T-helper 17 cell (primary cell): ENCODE measurements around the gene IL17RE. TPM values are rescaled to one million over a fixed set of nuclear protein-coding genes. Genes with fewer than 3 reads are reported as not detected.

Experiments used
- ATAC-seq: fragments of 150-1000 bp; cut with Tn5 transposase; 2 replicates; pipeline ENCODE4 v1.10.0; 2021; ENCODE audit warnings: mild to moderate bottlenecking, moderate library complexity
- DNase-seq, 3 donors: peaks; one replicate each; pipeline versions ENCODE4 v3.0.0 to v3.0.0-alpha.2; 2020 to 2021
- H3K9me3 ChIP-seq: one replicate; pipeline ENCODE4 v1.7.0; 2013; ENCODE audit warnings: low read length, mild to moderate bottlenecking; ENCODE audit not compliant: control insufficient read depth, poor library complexity, severe bottlenecking
- H3K27ac Mint-ChIP-seq: one replicate; pipeline ENCODE4 v1.8.0; 2022; ENCODE audit warnings: mild to moderate bottlenecking, moderate library complexity, mixed read lengths
- H3K27me3 Mint-ChIP-seq: one replicate; pipeline ENCODE4 v1.8.0; 2022; ENCODE audit warnings: mixed read lengths
- H3K36me3 Mint-ChIP-seq: one replicate; pipeline ENCODE4 v1.8.0; 2022; ENCODE audit warnings: low read depth, mixed read lengths
- H3K4me1 Mint-ChIP-seq: one replicate; pipeline ENCODE4 v1.8.0; 2022; ENCODE audit warnings: mild to moderate bottlenecking, mixed read lengths
- H3K4me3 Mint-ChIP-seq: one replicate; pipeline ENCODE4 v1.8.0; 2022; ENCODE audit warnings: mild to moderate bottlenecking, moderate library complexity, mixed read lengths
- total RNA-seq, 4 donors: library from RNA in 2 of 4; stranded (reverse) in 2 of 4; gene quantifications; one replicate each; pipeline ENCODE4 v1.2.3 and lab custom pipeline; 2022 to 2026

IL17RE gene
- total RNA-seq, 2 donors from 2014 or later = 10.1 to 12.4 TPM

DNA sequence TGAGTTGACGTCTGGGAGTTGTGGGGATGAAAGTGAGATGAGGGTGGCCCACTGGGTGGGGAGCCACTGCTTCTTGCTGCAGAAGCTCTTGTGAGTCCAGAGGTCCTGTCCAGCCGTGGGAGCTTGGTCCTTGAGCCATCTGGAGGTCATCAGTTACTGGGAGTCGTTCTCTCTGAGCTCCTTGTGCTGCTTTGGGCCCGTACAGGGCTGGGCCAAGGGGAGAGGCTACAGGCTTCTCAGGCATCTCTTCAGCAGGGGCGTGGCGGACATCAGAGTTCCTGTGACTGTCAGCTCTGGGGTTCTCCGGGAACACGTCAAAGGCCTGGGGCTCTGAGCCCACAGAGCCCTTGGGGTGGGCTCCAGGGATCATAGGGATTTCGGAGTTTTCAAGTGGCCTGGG lies 47.0 kb downstream of the IL17RE start:
- no peaks in the 10 kb centered on the region for H3K27me3 Mint-ChIP-seq
- DNase-seq = no peak
- peaks cover 1% of the 10 kb centered on the region for H3K36me3 Mint-ChIP-seq
- H3K4me3 Mint-ChIP-seq = no peak overlapping the region
- H3K9me3 ChIP-seq = no peaks in the 10 kb centered on the region
- H3K27ac Mint-ChIP-seq = peak overlapping the region; percentile 53
- peaks cover 9% of the 10 kb centered on the region for H3K4me1 Mint-ChIP-seq
- no peak for ATAC-seq

- H3K4me3 Mint-ChIP-seq = peak overlapping the region; percentile 94
- H3K27ac Mint-ChIP-seq = peak overlapping the region; percentile 81
- DNase-seq = no peak
- peaks cover 2% of the 10 kb centered on the region for H3K36me3 Mint-ChIP-seq
- H3K9me3 ChIP-seq = no peaks in the 10 kb centered on the region
- H3K27me3 Mint-ChIP-seq = no peaks in the 10 kb centered on the region
- ATAC-seq = no peak
- peaks cover 9% of the 10 kb centered on the region for H3K4me1 Mint-ChIP-seq
These were observed 48.5 kb downstream of the IL17RE start for GRCh38 chr3:9951126-9951525.

GRCh38 chr3:9951598-9951961 lies 48.9 kb downstream of the IL17RE start:
- peak overlapping the region; percentile 81 for H3K27ac Mint-ChIP-seq
- no peak for DNase-seq
- peaks cover 9% of the 10 kb centered on the region for H3K4me1 Mint-ChIP-seq
- ATAC-seq = peak; percentile 10
- peaks cover 2% of the 10 kb centered on the region for H3K36me3 Mint-ChIP-seq
- H3K27me3 Mint-ChIP-seq = no peaks in the 10 kb centered on the region
- no peaks in the 10 kb centered on the region for H3K9me3 ChIP-seq
- peak overlapping the region; percentile 94 for H3K4me3 Mint-ChIP-seq

DNA sequence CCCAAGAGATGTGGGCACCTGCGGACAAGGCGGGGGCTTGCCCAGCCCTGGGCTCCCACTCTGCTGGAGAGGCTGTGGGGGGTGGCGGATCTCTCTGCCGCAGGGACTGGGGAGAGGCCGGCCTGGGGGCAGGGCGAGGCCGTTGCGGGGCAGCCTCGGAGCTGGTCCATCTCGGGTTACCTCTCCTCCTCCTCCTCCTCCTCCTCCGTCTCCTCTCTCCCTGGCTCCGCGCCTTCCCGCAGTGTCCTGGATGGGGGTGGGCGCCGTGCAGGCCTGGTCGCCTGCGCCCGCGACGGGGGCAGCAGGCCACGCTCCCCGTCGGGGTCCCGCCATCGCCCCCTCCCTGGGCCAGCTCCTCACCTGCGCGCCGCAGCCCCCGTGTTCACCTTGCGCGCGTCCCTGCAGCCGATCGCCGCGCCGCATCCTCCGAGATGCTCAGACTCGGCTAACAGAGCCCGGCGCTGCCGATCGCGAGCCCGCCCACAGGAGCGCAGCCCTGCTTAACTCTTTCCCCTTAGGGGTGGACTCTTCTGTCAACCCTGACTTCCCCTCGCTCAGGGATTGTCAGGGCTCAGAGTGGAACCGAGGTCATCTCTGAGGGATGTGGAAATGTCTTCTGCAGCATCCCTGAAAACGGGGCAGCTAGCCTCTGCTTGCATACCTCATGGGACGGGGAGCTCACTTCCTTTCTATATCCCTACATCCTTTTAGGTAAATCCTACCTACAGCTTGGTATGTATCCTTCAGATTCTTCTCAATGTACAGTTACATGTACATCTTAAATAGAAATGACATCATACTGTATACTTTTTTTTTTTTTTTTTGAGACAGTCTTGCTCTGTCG lies 49.5 kb downstream of the IL17RE start, which contains the start of gene PRRT3:
Gene PRRT3, minus strand, starts transcription at position 447 of the 844 bp plus-strand sequence. CDS start 2,293 bp downstream, outside the sequence.
- ATAC-seq = peak; percentile 94
- peak within 1 kb of the TSS; percentile 94 for H3K4me3 Mint-ChIP-seq
- peak within 1 kb of the TSS; percentile 81 for H3K27ac Mint-ChIP-seq
- DNase-seq = peak; percentile 21 to 53 (median 35)
- no peaks in the 10 kb centered on the region for H3K9me3 ChIP-seq
- peaks cover 9% of the 10 kb centered on the region for H3K4me1 Mint-ChIP-seq
- H3K36me3 Mint-ChIP-seq = peaks cover 2% of the 10 kb centered on the region
- no peaks in the 10 kb centered on the region for H3K27me3 Mint-ChIP-seq

- no peak overlapping the region for H3K4me3 Mint-ChIP-seq
- H3K27ac Mint-ChIP-seq = peak overlapping the region; percentile 16
- peaks cover 9% of the 10 kb centered on the region for H3K4me1 Mint-ChIP-seq
- ATAC-seq = no peak
- peaks cover 2% of the 10 kb centered on the region for H3K36me3 Mint-ChIP-seq
- DNase-seq = no peak
- H3K27me3 Mint-ChIP-seq = no peaks in the 10 kb centered on the region
- H3K9me3 ChIP-seq = no peaks in the 10 kb centered on the region
These were observed 52.4 kb downstream of the IL17RE start for GRCh38 chr3:9955067-9955502.

DNA sequence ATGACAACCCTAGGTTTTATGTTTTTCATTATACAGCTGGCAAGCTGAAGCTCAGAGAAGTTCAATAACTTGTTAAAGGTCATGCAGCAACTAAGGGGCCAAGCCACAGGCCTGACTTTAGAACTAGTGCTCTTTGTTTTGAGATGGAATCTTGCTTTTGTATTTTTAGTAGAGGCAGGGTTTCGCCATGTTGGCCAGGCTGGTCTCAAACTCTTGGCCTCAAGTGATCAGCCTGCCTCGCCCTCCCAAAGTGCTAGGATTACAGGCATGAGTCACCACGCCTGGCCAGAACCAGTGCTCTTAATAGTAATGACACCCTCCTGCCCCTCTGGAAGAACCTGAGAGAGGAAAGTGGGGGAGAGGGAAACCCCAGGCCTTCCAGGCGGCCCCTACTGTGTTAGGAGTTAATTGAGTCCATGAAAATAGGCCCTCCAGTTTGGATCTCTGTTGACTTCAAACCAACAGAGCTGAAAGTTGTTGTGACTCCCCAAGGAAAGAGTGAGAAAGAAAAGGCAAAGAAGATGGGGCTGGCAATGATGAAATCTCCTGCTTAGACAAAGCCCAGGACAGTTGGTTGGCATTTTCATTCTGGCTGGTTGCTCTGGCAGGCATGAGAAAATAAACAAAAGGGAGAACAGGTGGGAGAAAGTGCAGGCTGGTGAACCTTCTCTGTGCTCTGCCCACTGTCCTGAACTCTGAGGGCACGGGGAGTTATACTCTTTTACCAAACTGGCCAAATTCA lies 53.1 kb downstream of the IL17RE start:
- no peaks in the 10 kb centered on the region for H3K27me3 Mint-ChIP-seq
- ATAC-seq (no peak), DNase-seq (no peak)
- peak overlapping the region; percentile 16 for H3K27ac Mint-ChIP-seq
- H3K4me3 Mint-ChIP-seq = no peak overlapping the region
- no peaks in the 10 kb centered on the region for H3K9me3 ChIP-seq
- H3K36me3 Mint-ChIP-seq = peaks cover 2% of the 10 kb centered on the region
- H3K4me1 Mint-ChIP-seq = peaks cover 8% of the 10 kb centered on the region

DNA sequence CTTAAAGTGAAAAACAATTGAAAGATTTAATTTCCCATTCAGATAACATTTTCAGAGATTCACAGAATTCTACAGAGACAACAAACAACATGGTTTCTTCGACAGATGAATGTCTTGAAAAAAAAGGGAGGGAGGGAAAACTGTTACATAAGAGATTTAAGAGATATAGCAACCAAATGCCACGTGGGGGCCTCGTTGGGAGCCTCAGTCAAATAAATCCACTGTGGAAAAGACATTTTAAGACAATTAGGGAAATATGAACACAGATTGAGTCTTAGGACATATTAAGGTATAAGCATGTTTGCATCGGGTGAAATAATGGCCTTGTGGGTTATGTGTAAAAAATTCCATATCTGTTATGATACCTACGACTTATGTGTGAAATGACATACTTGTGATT lies 54.6 kb downstream of the IL17RE start:
- H3K4me3 Mint-ChIP-seq = no peak overlapping the region
- no peak overlapping the region for H3K27ac Mint-ChIP-seq
- ATAC-seq = no peak
- H3K36me3 Mint-ChIP-seq = peaks cover 2% of the 10 kb centered on the region
- H3K9me3 ChIP-seq = no peaks in the 10 kb centered on the region
- no peaks in the 10 kb centered on the region for H3K27me3 Mint-ChIP-seq
- peaks cover 2% of the 10 kb centered on the region for H3K4me1 Mint-ChIP-seq
- no peak for DNase-seq

DNA sequence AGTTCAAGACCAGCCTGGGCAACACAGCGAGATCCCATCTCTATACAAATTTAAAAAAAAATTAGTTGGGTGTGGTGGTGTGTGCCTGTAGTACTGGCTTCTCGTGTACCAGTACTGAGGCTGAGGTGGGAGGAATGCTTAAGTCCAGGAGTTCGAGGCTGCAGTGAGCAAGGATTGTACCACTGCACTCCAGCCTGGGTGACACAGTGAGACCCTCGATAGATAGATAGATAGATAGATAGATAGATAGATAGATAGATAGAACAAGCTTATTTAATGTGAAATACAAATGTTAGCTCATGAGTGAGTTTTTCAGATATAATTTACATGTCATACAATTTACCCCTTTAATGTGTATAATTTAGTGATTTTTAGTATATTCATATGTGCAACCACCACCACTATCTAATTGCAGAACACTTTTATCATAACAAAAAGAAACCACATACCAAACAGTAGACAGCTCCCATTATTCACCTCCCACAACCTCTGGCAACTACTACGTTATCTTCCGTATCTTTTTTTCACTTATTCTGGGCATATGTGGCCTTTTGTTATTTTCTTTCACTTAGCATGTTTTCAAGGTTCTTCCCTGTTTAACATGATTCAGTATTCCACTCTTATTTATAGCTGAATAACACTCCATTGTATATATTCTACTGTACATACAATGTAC lies 62.7 kb downstream of the IL17RE start:
- Mint-ChIP-seq H3K27ac (no peak overlapping the region), H3K4me1 (peaks cover 2% of the 10 kb centered on the region), H3K36me3 (peaks cover 3% of the 10 kb centered on the region), H3K27me3 (no peaks in the 10 kb centered on the region), H3K4me3 (no peak overlapping the region)
- H3K9me3 ChIP-seq = no peaks in the 10 kb centered on the region
- ATAC-seq = no peak
- no peak for DNase-seq

Other genes with a start within 250 kb of the IL17RE start
- gene CPNE9, start 199.0 kb upstream of the IL17RE start, total RNA-seq = not detected
- 10 to 100 TPM; 31.8 to 41.0 TPM for gene BRPF1, start 171.1 kb upstream of the IL17RE start, total RNA-seq
- 10 to 100 TPM; 18.4 to 22.6 TPM for gene OGG1, start 152.9 kb upstream of the IL17RE start, total RNA-seq
- 1 to 10 TPM; 1.9 to 2.2 TPM for gene CAMK1, start 132.9 kb upstream of the IL17RE start, total RNA-seq
- gene TADA3, start 110.4 kb upstream of the IL17RE start, total RNA-seq = 10 to 100 TPM; 32.2 to 35.2 TPM
- gene ARPC4, start 109.8 kb upstream of the IL17RE start, total RNA-seq = 100 to 1,000 TPM; 155 to 192 TPM
- gene TTLL3, start 92.6 kb upstream of the IL17RE start, total RNA-seq = 10 to 100 TPM; 87.2 to 88.7 TPM
- gene RPUSD3, start 58.8 kb upstream of the IL17RE start, total RNA-seq = 10 to 100 TPM; 19.0 to 20.8 TPM
- not detected for gene CIDEC, start 22.6 kb upstream of the IL17RE start, total RNA-seq
- gene JAGN1, start 12.2 kb upstream of the IL17RE start, total RNA-seq = 10 to 100 TPM; 15.4 to 17.8 TPM
- gene IL17RC, start 14.2 kb downstream of the IL17RE start, total RNA-seq = under 1 TPM; 0.47 to 0.92 TPM
- 10 to 100 TPM; 15.5 to 20.0 TPM for gene CRELD1, start 31.0 kb downstream of the IL17RE start, total RNA-seq
- gene PRRT3, start 49.6 kb downstream of the IL17RE start, total RNA-seq = 1 to 10 TPM; 5.8 to 5.9 TPM
- gene EMC3, start 84.0 kb downstream of the IL17RE start, total RNA-seq = 10 to 100 TPM; 41.8 to 60.6 TPM
- gene FANCD2, start 123.6 kb downstream of the IL17RE start, total RNA-seq = 10 to 100 TPM; 16.6 to 20.0 TPM
- gene FANCD2OS, start 205.4 kb downstream of the IL17RE start, total RNA-seq = not detected
- gene BRK1, start 212.8 kb downstream of the IL17RE start, total RNA-seq = 10 to 100 TPM; 52.4 to 53.8 TPM
- 10 to 100 TPM; 56.3 to 63.7 TPM for gene VHL, start 238.9 kb downstream of the IL17RE start, total RNA-seq